GM18907 (cell line): ENCODE data around the gene TKT.

Source experiments
- ATAC-seq: cut with Tn5 transposase; IDR thresholded peaks from one replicate; pipeline ENCODE4 v1.9.1; 2021; ENCODE audit warnings: mild to moderate bottlenecking, moderate library complexity; ENCODE audit not compliant: unreplicated experiment

Gene TKT

DNA sequence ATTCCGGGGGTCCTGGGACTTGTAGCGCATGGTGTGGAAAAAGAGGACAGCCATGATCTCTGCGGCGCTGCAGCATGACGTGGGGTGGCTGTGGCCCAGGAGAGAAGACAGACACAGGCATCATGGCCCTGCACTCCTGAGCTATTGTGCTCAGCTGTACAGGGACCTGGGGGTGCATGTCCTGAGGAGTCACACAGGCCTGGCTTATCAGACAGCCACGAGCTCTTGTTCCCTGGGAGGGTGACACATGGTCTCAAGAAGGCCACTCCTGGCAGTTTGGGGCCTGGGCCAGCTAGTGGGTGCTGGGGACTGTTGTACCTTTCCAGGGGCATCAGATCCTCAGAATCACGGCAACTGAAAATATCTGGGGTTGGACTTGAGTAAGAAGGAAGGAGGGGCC is 13.7 kb downstream of the TKT start:
- ATAC-seq = no peak

DNA sequence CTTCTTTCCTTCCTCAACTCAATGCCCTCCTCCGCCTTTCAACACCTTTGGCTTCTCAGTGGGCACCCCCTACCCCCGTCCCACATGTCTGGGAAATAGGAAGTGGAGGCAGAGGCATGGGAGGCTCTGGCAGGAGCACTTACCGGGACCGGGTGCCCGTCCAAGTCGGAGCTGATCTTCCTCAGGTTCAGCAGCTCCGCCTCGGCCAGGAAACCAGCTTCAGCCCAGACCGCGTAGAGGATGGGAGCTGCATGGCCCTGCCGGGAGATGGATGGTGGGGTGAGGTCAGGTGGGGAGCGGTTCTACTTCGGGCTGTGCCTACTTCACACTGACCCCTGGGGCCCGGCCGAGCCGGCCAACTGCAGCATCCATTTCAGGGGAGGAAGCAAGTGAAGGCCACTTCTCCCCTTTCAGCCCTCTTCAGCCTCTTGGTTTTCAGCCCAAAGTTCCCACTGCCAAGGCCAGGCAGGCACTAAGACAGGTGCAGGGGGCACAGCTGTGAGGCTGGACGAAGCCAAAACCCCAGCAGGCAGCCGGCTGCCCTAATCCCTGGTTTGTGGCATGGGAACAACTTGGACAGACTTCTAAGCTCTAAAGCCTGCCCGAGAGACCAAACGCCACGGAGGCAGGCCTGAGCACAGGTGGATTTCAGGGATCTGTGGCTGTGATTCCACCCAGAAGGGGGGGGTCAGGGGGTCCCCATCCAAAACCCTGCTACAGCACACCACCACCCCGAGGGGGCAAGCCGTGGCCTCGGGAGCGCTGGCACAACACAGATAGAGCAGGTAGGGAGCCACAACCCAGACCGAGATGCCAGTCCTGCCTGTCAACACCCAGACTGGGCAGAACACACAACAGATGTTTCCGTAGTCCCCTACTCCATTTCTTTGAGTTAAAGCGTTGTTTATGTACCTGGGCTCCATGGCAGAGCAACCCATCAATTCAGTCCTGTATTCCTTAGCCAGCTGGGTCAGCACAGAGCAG is 14.5 kb downstream of the TKT start:
- ATAC-seq = no peak

DNA sequence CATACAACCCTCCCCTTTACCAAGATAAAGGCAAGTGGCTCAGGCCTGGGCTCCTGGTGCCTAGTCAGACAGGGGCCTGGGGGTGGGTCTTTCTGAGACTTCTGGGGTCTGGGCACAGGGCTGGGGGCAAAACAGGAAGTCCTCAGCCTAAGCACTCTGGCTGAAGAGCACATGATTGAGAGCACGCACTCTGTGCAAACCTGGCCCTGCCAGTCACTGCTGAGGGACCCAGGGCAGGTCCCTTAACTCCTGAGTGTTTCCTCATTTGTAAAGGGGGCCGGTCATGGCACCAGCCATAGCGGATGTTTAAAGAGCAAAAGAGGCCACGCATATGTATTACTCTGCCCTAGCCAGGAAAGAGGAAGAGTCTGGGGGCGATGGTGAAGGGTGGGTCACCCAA is 16.0 kb downstream of the TKT start:
- no peak for ATAC-seq

DNA sequence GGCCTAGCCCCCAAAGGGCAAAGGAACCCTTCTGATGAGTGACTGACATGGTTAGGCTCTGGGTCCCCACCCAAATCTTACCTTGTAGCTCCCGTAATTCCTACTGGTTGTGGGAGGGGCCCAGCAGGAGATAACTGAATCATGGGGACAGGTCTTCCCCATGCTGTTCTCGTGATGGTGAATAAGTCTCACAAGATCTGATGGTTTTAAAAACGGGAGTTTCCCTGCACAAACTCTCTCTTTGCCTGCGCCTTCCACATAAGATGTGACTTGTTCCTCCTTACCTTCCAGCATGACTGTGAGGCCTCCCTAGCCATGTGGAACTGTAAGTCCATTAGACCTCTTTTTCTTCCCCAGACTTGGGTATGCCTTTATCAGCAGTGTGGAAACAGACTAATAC is 16.9 kb downstream of the TKT start:
- ATAC-seq = no peak

DNA sequence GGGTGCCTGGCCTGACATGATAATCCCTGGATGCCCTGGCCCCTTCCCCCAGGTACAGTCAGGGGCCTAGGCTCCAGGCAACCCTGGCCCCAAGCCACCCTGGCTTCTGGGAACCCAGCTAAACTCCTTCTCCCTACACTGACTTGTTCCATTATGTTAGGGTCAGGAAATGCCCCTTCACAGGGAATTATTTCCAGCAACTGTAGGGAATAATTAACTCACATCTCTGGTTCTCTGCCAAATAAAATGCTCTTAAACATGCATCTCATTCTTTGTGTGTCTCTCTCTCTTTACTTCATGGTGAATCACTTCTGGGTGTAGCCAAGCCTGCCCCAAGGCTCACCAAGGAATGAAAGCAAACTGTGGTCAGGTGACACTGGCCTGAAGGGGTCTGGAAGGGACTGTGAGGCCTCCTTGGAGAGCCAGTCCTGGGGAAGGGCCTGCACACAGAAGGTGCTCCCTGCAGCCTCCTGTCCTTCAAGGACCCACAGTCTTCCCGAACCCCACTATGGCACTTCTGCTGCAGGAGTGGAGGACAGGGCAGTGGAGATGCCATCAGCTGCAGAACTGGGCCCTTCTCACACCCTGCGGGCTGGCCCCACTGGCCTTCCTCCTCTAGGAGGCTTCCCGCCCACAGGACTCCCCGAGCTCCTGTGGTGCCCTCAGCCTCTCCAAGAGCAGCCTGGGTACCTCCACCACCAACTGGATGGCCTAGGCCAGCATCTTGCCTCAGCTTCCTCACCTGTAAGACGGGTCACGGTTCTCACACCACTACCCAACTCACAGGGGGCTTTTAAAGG is 17.6 kb downstream of the TKT start:
- ATAC-seq = no peak

DNA sequence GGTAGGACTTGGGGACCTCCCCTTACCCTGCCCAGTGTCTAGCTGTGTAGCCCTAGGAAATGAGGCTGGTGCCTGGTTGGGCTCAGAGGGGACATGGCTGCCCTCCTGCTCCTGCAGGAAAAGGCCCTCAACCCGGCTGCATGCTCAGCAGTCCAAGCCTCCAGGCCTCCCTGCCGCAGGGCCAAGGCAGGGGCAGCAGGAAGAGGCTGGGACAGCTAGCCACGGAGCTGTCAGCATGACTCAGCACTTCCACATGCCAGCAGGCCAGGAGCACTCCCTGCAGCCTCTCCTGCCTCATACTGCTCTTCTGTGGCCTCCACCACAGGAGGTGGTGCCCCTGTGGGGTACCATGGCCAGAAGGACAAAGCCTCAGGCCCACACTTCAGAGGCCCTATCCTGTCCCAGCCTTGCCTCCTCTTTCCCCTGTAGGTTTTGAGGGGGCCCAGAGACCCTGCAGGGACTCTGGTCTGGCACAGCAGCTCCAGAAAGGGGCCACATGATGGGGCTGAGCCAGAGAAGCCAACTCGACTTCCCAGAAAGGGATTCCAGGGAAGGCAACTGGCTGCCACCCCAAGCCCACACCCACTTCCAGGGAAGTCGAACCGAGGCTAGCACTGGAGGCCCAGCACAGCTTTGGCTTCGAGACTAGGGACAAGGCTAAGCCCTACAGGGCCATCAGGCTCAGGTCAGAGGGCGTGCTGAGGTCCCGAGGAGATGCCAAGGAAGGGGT is 19.5 kb downstream of the TKT start:
- ATAC-seq = no peak

DNA sequence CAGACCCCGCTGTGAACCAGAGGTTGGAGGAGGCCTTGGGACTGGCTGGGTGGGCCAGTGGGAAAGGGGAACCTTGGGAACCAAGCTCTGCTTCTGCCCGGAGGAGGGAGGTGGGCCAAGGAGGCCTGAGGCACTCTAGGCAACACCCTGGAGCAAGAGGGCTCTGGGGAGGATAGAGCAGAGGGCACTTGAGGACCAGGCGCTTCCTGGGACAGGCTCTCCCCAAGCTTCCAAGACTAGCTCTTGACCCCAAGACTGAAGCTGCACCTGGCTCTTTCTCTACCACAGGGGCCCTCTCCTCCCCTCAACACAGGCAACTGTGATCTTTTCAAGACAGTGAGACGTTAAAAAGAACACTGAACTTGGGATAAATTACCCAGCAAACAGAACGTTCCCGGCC is 20.3 kb downstream of the TKT start:
- ATAC-seq = no peak

DNA sequence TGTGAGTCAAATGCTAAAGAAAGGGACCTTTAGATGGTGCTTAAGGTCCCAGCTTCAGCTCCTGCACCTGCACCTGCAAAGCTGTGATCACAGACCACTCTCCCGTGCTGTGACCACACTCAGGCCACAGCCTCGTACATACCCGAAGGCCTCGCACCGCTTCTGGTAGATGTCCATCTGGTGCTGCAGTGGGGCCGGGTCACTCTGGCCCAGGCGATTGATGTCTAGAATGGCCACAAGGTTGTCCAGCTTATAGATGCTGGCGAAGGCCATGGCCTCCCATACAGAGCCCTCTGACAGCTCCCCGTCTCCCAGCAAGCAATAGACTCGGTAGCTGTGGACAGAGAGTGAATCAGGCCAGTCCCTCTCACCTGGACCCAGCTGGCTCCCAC is 21.0 kb downstream of the TKT start:
- no peak for ATAC-seq

DNA sequence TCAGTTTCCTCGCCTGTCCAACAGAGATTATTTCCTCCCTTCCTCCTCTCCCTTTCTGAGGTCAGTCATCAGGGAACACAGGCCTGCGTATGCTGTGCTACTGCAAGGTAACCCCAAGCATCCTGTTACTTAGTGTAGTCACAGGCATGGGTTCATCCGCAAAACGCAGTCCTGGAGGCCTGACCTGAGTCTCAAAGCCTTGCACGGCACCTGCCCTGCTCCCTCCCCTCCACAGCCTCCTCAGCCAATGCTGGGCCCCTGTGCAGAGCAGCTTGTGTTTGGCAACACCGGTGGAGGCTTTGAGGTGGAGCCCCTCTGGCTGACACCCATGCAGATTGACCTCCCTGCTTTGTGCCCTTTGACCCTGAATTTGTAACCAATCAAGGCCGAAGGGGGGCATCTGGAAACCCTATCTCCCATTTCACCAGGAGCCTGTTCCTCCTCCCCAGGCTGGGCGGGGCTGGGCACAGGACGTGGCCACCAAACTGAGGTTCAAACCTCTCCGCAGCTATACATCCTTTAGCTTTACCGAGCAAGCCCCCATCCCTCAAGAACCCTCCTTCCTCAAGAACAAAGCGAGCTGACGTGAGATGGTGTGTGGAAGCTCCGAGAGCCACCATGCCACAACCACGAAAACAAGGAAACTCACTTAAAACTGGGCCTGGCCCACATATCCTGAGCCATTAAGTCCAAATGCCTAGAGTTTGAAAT is 21.5 kb downstream of the TKT start:
- no peak for ATAC-seq

DNA sequence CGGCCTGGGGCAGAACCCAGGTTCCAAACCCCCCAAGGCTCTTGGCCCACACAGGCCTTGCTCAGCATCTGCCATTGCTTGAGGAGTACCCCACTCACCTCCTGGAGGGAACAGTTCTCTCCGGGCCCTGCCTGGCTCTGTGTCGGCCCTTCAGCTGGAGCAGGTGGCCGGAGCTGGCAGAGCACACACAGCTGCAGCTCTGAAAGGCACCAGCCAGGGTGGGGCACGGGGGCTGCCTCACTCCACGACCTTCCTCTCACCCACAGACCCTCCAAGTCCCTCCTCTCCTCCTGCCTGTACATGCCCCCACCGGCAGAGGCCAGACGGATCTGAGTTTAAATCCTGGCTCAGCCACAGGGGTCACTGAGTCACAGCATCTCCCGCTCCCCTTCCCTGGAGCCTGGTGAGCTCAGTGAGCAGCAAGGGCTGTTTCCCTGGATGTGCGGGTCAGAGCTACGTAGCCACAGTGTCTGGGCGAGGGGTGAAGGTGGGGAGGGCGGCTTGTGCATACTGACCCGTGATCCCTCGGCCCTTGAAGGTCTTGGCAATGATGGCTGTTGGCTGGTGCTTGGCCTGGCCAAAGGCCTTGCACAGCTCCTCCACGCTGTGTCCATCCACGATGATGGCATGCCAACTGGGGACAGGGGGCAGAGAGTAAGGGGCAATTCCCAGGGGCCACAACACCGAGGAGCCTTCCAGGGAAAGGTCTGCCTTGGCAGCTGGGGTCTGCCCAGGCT is 23.0 kb downstream of the TKT start:
- ATAC-seq = no peak

DNA sequence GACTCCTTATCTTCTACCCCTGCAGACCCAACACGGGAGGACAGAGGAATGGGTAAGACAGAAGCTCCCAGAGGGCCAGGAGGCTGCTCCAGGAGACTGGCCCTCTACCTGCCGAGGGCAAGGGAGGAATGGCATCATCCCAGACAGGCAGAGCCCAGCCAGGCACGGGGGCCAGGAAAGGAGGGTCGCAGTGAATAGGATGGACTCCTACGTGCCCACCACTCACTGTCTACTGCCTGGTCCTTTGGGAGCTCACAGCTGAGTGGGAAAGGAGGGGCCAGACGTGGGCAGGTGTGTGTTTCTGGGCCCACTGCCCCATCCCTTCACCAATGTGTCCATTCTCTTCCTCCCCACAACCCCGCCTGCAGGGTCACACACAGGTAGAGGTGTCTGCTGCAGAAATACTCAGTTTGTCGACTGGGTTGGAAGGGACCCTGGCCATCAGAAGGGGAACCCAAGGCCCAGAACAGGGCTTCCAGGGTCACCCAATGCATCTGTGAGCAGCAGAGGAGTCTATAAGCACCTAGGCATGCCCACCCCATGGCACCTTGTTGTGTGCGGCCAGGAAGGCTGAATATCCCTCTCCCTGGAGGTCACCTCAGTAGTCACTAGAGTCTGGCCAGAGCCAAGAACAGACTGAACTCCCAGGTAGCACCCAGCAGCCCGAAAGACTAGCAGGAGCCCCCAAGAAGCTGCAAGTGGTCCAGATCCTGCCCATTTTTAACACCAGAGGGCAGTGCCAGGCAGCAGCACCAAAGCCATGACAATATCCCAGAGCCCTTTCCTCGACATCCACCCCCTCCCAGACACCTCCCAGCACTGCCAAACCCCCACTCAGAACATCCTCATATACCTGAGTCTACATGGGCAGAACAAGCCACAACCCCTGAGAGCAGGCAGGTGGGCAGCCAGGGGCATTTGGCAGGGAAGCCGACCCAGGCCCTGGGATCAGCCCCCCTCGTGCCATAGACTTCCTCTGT is 24.0 kb downstream of the TKT start:
- no peak for ATAC-seq

DNA sequence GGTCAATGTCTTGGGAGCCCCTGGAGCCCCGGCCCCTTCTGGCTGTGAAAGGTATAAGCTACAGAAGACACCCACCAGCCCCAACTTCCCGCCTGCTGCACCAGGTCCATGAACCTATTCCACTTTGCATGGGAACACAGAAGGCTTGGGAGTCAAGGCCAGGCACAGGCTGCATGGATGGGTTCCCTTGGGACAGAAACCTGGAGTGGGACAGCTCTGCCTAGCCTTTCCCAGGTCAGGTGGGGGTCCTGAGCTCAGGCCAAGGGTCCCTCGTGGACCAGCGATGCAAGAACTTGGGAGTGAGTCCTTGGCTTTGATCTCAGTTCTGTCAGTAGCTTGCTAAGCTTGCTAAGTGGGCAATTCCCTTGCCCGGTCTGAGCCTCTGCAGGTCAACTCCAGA is 25.0 kb downstream of the TKT start:
- ATAC-seq = no peak

DNA sequence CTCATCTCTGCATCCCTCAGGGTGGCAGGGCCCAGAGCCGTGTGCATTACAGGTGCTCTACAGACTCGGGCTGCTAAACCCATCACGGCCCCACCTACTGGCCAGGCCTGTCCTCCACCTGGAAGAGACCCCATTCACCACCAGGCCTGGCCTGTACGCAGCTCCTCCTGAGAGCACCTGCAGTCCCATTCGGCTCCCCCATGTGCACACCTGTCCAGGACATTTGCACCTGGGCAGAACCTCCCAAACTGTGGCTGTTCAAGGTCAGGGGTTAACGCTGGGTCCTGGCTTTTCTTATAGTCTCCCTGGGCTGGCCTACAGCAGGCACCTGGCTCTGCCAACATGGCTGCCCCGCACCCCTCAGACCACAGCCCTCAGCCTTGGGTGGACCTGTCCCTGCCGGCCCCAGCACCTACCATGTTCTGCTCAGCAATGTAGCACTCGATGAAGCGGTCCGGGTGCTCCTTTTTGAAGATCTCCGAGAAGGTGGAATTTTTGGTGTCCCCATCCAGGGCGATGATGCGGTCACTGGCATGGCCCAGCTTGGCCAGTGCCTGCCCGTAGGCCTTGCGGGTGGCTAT is 25.7 kb downstream of the TKT start:
- ATAC-seq = no peak

DNA sequence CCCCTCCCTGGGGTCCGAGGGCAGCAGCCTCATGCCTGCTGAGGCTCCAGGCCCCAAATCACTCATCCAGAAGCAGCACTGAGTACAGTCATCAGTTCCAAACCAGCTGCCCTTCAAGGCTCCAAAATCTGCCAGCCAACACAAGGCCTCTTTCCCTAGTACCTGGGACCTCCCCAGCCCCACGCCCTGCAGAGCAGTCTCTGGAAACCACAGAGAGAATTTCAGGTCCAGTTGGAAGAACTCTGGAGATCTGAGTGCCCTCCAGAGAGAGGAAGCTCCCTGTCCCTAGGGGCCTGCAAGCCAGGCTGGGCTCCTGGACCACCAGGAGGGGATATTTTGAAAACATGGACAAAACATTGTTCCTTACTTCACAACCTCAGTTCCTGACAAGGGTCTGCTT is 26.2 kb downstream of the TKT start:
- no peak for ATAC-seq

DNA sequence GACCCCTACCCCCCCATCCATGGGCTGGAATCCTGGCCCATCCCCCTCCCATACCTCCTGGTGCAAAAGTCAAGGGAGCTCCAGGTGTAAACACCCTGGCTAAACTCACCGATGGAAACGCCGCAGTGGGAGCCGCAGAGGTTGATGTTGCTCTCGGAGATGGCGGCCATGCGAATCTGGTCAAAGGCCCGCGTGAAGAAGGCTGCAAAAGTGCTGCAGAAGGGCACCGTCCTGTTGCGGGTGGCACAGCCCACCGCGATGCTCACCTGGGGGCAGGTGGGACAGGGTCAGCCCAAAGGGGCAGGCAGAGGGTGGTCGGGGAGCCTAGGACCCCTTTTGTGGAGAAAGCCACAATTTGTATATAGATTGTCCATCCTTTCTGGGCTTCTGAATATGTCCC is 26.7 kb downstream of the TKT start:
- no peak for ATAC-seq

DNA sequence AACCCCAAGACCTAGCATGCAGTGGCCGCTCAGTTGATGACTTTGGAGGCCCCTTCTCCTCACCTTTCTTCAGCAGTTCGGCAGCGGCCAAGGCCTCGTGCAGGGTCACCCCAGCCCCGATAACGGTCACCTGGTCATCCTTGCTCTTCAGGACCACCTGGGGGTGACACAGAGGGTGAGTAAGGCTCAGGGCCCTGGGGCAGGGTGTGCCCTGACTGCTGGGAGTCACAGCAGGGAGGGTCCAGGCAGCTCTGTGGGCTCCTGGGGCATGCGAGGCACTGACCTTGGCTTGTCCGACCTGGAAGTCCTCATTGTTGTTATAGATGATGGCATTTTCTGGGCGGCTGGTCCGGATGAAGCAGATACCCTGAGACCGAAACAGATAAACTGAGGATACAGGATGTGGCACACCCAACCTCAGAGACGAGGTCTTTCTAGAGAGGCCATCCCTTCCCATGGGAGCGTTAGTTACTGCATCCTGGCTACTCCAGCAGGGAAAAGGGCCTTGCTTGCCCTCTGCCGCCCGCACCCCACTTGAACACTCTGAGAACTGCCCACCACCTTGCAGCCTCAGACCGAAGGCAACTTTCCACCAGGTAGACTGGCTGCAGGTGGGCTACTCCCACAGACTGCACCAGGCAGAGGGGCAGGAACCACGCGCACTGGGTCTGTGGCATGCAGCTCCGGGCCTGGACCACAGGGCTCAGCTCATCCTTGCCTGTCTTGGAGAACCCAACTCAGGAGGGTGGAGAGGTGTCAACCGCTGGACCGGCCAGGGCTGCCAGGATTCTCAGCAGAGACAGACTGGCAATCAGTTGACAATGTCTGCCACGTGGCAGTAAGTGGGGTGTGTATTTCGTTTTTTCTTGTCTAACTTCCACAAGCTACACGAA is 27.6 kb downstream of the TKT start:
- ATAC-seq = no peak

DNA sequence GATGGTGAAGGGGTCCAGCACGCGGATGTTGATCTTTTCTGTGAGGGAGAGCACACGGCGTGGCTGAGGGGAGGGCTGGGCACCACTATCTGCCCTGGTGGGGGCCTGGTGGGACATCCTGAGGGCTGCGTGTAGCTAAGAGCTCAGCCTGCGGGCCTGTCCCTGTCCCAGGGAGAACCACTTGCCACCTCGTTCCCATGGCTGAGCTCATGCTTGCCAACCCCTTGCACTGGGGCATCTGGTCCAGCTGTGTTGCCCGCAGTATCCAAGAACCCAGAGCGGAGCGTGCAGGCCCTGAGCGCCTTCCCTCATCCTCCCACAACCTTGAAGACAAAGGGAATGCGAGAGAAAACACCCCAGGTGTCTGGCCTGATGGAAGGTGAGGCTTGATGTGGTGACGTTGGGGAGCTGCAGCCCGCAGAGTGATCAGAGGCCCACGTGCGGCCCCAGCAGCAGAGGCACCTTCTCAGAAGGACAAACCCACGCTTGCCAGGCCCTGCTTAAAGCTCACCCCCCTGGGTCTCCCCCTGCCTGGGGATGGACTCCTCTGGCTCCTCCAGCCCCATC is 28.9 kb downstream of the TKT start:
- no peak for ATAC-seq
